Measurements from ENCODE around the gene CHPF2.

CHPF2 gene

GRCh38 chr7:151279868-151280267, 47.6 kb downstream of the CHPF2 start:
- H3K27ac ChIP-seq = no peak overlapping the region
- no peak for TF ChIP-seq CTCF (conservative IDR thresholded peaks at IDR 0.05)

- H3K27ac ChIP-seq = no peak overlapping the region
- TF ChIP-seq CTCF (conservative IDR thresholded peaks at IDR 0.05) = no peak
Measured at GRCh38 chr7:151280388-151281019, 48.2 kb downstream of the CHPF2 start.

- H3K27ac ChIP-seq = no peak overlapping the region
- no peak for TF ChIP-seq CTCF (conservative IDR thresholded peaks at IDR 0.05)
Measured at GRCh38 chr7:151281686-151282085, 49.4 kb downstream of the CHPF2 start.

GRCh38 chr7:151282111-151282510, 49.8 kb downstream of the CHPF2 start:
- no peak overlapping the region for H3K27ac ChIP-seq
- TF ChIP-seq CTCF (conservative IDR thresholded peaks at IDR 0.05) = no peak

- no peak for TF ChIP-seq CTCF (conservative IDR thresholded peaks at IDR 0.05)
- H3K27ac ChIP-seq = no peak overlapping the region
Measured at GRCh38 chr7:151283302-151283701, 51.0 kb downstream of the CHPF2 start.

- H3K27ac ChIP-seq = no peak overlapping the region
- TF ChIP-seq CTCF (conservative IDR thresholded peaks at IDR 0.05) = no peak
Measured at GRCh38 chr7:151286148-151286547, 53.9 kb downstream of the CHPF2 start.
